Panc1 (cell line): Measurements from ENCODE around the gene VPS37B.

ENCODE experiments used
- POLR2AphosphoS5 ChIP-seq: IDR thresholded peaks from 2 replicates; pipeline ENCODE4 v1.6.1; 2012; ENCODE audit warnings: mild to moderate bottlenecking, low read depth, low read length, moderate library complexity
- REST ChIP-seq, 2 experiments: IDR thresholded peaks; 2 replicates each; pipeline ENCODE4 v1.6.1; 2011 to 2012; ENCODE audit warnings: low read depth in 2 of 2, control low read depth in 1 of 2, low read length in 1 of 2, mild to moderate bottlenecking in 1 of 2, moderate library complexity in 1 of 2; ENCODE audit not compliant: insufficient read depth in 1 of 2
- SIN3A ChIP-seq: IDR thresholded peaks from 2 replicates; pipeline ENCODE4 v1.6.1; 2012; ENCODE audit warnings: low read depth, mild to moderate bottlenecking, low read length, moderate library complexity, borderline replicate concordance; ENCODE audit not compliant: insufficient read depth
- TCF7L2 ChIP-seq: IDR thresholded peaks from 2 replicates; pipeline ENCODE4 v1.6.1; 2011; ENCODE audit warnings: mild to moderate bottlenecking, low read depth, low read length, inconsistent platforms
- TF ChIP-seq, protein P1 (sequence below): fragments of 450-650 bp; IDR thresholded peaks from 2 replicates; pipeline ENCODE4 v1.5.1; 2017; ENCODE audit warnings: mild to moderate bottlenecking

- TF ChIP-seq, protein P1, sequence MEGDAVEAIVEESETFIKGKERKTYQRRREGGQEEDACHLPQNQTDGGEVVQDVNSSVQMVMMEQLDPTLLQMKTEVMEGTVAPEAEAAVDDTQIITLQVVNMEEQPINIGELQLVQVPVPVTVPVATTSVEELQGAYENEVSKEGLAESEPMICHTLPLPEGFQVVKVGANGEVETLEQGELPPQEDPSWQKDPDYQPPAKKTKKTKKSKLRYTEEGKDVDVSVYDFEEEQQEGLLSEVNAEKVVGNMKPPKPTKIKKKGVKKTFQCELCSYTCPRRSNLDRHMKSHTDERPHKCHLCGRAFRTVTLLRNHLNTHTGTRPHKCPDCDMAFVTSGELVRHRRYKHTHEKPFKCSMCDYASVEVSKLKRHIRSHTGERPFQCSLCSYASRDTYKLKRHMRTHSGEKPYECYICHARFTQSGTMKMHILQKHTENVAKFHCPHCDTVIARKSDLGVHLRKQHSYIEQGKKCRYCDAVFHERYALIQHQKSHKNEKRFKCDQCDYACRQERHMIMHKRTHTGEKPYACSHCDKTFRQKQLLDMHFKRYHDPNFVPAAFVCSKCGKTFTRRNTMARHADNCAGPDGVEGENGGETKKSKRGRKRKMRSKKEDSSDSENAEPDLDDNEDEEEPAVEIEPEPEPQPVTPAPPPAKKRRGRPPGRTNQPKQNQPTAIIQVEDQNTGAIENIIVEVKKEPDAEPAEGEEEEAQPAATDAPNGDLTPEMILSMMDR, result no peak
- TF ChIP-seq POLR2AphosphoS5, result no peak
- TF ChIP-seq REST (IDR thresholded peaks at IDR 0.05; ENCODE audit: insufficient read depth in 1 of 2, low read depth in 2 of 2, low read length in 1 of 2), result no peak
- no peak for TF ChIP-seq SIN3A
- no peak for TF ChIP-seq TCF7L2
Observed at GRCh38 chr12:122849352-122850047, 46.4 kb downstream of the VPS37B start.
